Stomach smooth muscle (tissue), 2 donors: ENCODE measurements around the gene PER3.
"Not testable (repeated sequence)": the region's sequence is repeated elsewhere in the genome, so short reads cannot be mapped to it uniquely, and the experiment has no call there.

Experiments
- H3K27ac ChIP-seq: one replicate; pipeline ENCODE4 v1.7.0; 2013; ENCODE audit warnings: mild to moderate bottlenecking, low read length, inconsistent platforms
- H3K27me3 ChIP-seq, 2 donors: one replicate each; pipeline ENCODE4 v1.7.0; 2013; ENCODE audit warnings: low read length in 2 of 2; ENCODE audit not compliant: insufficient read depth in 2 of 2, control insufficient read depth in 1 of 2
- H3K36me3 ChIP-seq, 2 donors: one replicate each; pipeline ENCODE4 v1.7.0; 2013; ENCODE audit warnings: low read length in 2 of 2; ENCODE audit not compliant: control insufficient read depth in 2 of 2, insufficient read depth in 2 of 2
- H3K4me1 ChIP-seq: one replicate; pipeline ENCODE4 v1.7.0; 2013; ENCODE audit warnings: low read length; ENCODE audit not compliant: control insufficient read depth, insufficient read depth
- H3K4me3 ChIP-seq, 2 donors: one replicate each; pipeline ENCODE4 v1.7.0; 2013; ENCODE audit warnings: low read length in 2 of 2
- H3K9ac ChIP-seq, 2 donors: one replicate each; pipeline ENCODE4 v1.7.0; 2013; ENCODE audit warnings: low read length in 2 of 2, mild to moderate bottlenecking in 1 of 2
- H3K9me3 ChIP-seq, 2 donors: one replicate each; pipeline ENCODE4 v1.7.0; 2013; ENCODE audit warnings: low read length in 2 of 2; ENCODE audit not compliant: control insufficient read depth in 2 of 2
- donor health status: healthy.
- donor health status: Pancreatic carcinoma.

The PER3 gene

DNA sequence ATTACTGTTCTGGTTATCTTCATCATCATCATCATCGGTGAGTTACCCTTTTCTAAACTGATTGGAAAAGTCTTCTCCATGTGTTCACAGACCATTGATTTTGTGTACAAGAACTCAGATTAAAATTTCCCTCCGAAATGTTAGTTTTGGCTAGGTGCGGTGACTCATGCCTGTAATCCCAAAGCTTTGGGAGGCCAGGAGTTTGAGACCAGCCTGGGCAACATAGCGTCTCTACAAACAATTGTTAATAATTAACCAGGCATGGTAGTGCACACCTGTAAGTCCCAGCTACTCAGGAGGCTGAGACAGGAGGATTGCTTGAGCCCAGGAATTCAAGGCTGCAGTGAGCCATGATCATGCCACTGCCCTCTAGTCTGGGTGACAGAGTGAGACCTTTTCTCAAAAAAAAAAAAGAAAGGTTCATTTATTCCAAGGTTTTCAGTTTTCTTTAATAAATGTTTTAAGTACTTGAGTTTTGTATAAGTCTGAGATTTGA, 5.9 kb upstream of the PER3 start:
- Histone ChIP-seq H3K27ac (no peak overlapping the region), H3K4me1 (peaks cover 4% of the 10 kb centered on the region), H3K4me3 (no peak overlapping the region), H3K9me3 (no peaks in the 10 kb centered on the region), H3K36me3 (peaks cover 25 to 41% of the 10 kb centered on the region in 2 donors), H3K27me3 (no peaks in the 10 kb centered on the region), H3K9ac (no peak overlapping the region)

- H3K27me3 ChIP-seq, result no peaks in the 10 kb centered on the region
- H3K4me3 ChIP-seq, result no peak overlapping the region
- no peaks in the 10 kb centered on the region for H3K9me3 ChIP-seq
- H3K9ac ChIP-seq, result no peak overlapping the region
- H3K36me3 ChIP-seq, result peaks cover 25 to 34% of the 10 kb centered on the region in 2 donors
- H3K4me1 ChIP-seq, result peaks cover 14% of the 10 kb centered on the region
- no peak overlapping the region for H3K27ac ChIP-seq
These were observed 3.1 kb upstream of the PER3 start for GRCh38 chr1:7780976-7781375.

GRCh38 chr1:7781501-7781900, 2.6 kb upstream of the PER3 start:
- Histone ChIP-seq H3K27ac (no peak overlapping the region), H3K4me1 (peaks cover 14% of the 10 kb centered on the region), H3K27me3 (no peaks in the 10 kb centered on the region), H3K36me3 (peaks cover 25 to 34% of the 10 kb centered on the region in 2 donors), H3K9me3 (no peaks in the 10 kb centered on the region), H3K4me3 (no peak overlapping the region), H3K9ac (no peak overlapping the region)

DNA sequence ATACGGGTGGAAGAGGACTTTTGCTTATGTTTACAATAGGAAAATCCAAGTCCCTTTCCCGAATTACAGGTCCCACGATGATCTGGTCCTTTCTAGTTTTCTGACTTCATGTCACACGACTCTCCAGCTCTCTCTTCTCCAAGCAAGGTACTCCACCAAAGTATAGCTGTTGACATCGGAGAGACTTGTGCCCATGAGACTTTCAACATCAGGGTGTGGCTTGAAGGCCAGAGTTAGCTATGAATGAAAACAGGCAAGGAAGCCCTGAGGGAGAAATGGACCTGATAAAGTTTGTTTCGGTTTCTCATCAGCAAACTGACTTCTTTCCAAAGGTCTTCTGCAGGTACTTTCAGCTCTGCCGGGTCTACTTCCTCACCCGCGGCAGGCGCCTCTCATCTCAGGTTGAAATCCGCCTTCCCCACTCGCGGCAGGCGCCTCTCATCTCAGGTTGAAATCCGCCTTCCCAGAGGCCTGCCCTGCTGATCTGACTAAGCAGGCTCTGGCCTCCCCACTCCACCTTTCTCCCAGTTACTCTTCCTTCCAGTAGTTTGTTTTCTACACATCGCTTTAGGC, 2.1 kb upstream of the PER3 start:
- Histone ChIP-seq H3K36me3 (peaks cover 24 to 36% of the 10 kb centered on the region in 2 donors), H3K27me3 (no peaks in the 10 kb centered on the region), H3K27ac (no peak overlapping the region), H3K9me3 (no peaks in the 10 kb centered on the region), H3K4me3 (no peak overlapping the region), H3K9ac (no peak overlapping the region), H3K4me1 (peaks cover 18% of the 10 kb centered on the region)

DNA sequence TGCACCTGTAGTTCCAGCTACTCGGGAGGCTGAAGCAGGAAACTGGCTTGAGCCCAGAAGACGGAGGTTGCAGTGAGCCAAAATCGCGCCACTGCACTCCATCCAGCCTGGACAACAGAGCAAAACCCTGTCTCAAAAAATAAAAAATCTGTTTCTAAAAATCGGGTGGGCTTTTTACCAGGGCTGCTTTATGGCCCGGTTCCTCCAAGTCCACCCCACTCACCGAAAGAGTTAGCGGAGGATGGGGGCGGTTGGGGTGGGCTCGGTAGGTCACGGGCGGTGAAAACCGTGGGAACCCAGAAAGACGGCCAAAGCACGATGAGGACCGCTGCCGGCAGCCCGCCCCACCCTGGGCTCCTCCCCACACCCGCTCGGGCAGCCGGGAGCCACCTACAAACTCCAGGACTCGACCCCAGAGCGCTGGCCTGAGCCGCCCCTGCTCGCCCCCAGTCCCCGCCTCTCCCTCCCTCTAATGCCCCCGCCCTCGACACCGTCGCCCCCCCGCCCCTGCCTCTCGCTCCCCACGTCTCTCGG, 846 bp upstream of the PER3 start:
- Histone ChIP-seq H3K9ac (peak overlapping the region; percentile 21 to 56), H3K9me3 (no peaks in the 10 kb centered on the region), H3K27ac (peak overlapping the region; percentile 80), H3K4me1 (peaks cover 21% of the 10 kb centered on the region), H3K4me3 (peak overlapping the region; percentile 52 to 72), H3K36me3 (peaks cover 22 to 31% of the 10 kb centered on the region in 2 donors), H3K27me3 (no peaks in the 10 kb centered on the region)

DNA sequence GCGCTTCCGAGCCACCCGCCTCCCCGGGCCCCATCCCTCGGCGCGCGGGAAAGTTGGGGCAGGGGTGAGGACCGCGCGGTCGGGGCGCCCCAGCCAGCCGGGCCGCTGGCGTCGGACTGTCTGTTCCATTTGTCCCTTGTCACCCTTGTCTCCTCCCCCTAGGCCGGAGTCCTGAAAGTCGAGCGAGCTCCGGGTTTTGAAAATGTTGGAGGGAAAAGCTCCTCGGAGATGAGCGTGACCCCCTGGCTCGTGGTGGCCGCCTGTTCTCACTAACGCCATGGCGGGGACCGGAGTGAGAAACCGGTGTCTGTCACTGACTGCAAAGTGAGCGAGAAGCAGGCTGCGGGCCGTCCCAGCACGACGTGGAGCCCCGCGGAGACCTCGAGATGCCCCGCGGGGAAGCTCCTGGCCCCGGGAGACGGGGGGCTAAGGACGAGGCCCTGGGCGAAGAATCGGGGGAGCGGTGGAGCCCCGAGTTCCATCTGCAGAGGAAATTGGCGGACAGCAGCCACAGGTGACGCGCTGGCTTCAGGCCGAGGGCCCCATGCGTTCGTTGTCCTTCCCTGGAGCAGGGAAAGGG, 491 bp downstream of the PER3 start:
- Histone ChIP-seq H3K4me1 (peaks cover 21% of the 10 kb centered on the region), H3K4me3 (peak overlapping the region; percentile 79 to 85), H3K27ac (peak overlapping the region; percentile 82), H3K36me3 (peaks cover 30 to 37% of the 10 kb centered on the region in 2 donors), H3K9me3 (no peaks in the 10 kb centered on the region), H3K27me3 (no peaks in the 10 kb centered on the region), H3K9ac (peak overlapping the region; percentile 66 to 79)

DNA sequence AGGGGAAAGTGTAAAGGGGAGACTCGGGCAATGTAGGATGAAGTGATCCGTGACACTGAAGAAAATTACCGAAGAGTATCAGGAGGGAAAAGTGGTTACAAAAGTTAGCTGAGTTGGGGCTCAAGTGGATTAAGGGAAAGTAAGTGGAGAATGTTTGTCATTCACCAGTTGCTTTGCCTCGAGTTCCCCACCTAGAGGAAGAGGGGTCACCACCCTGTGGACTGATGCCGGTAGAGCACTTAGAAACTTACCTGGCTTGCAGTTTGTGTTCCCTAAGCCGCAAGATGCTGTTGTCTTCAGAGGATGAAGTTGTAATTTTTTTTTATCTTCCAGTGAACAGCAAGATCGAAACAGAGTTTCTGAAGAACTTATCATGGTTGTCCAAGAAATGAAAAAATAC, 1.0 kb downstream of the PER3 start:
- H3K27me3 ChIP-seq, result no peaks in the 10 kb centered on the region
- peaks cover 21% of the 10 kb centered on the region for H3K4me1 ChIP-seq
- peak overlapping the region; percentile 79 to 85 for H3K4me3 ChIP-seq
- H3K36me3 ChIP-seq, result peaks cover 34 to 37% of the 10 kb centered on the region in 2 donors
- H3K9me3 ChIP-seq, result no peaks in the 10 kb centered on the region
- H3K9ac ChIP-seq, result peak overlapping the region; percentile 66 to 79
- H3K27ac ChIP-seq, result peak overlapping the region; percentile 82

DNA sequence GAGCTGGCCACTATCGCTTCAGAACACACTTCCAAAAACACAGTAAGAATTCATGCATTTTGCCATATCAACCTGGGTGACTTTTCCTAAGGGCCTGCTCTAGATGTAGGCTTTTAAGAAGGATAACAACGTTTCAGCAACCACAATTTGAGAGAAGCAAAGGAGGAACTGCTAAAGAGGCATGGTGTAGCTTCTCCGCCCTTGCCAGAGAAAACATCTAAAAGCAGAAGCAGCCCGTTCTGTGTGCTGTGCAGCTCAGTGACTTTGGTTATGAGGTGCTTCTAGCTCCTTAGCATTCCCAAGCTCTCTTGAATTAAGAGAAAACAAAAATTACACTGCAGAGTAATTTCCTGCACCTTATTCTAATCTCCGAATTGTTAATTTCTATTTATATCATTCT, 2.7 kb downstream of the PER3 start:
- peaks cover 21% of the 10 kb centered on the region for H3K4me1 ChIP-seq
- peaks cover 30 to 38% of the 10 kb centered on the region in 2 donors for H3K36me3 ChIP-seq
- no peaks in the 10 kb centered on the region for H3K9me3 ChIP-seq
- peak overlapping the region in 1 of 2 donors; percentile 47 for H3K4me3 ChIP-seq
- H3K9ac ChIP-seq, result no peak overlapping the region
- no peaks in the 10 kb centered on the region for H3K27me3 ChIP-seq
- H3K27ac ChIP-seq, result no peak overlapping the region

DNA sequence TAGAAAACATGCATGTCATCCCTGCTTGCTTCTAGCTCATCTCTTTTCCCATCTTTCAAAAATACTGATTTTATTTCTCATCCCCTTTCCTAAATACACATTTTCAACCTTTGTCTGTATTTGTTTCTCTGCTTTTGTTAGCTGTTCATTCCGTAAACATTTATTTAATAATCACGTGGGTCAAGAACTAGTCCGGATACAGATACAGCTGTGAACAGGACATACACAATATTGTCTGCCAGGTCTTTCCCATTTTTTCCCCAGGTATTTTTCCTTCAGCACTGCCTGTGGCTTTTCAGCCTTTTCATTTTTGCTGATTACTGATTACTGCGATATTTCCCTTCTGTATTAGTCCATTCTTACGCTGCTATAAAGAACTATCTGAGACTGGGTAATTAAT, 5.7 kb downstream of the PER3 start:
- Histone ChIP-seq H3K4me3 (no peak overlapping the region), H3K9ac (no peak overlapping the region), H3K27ac (no peak overlapping the region), H3K36me3 (peaks cover 41 to 56% of the 10 kb centered on the region in 2 donors), H3K27me3 (no peaks in the 10 kb centered on the region), H3K9me3 (no peaks in the 10 kb centered on the region), H3K4me1 (peaks cover 15% of the 10 kb centered on the region)

DNA sequence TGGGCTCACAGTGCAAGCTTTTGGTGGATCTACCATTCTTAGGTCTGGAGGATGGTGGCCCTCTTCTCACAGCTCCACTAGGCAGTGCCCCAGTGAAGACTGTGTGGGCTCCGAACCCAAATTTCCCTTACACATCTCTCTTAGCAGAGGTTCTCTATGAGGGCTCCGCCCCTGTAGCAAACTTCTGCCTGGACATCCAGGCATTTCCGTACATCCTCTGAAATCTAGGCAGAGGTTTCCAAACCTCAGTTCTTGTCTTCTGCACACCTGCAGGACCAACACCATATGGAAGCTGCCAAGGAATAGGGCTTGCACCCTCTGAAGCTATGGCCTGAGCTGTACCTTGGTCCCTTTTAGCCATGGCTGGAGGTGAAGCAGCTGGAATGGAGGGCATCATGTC, 6.9 kb downstream of the PER3 start:
- not testable (repeated sequence) for H3K9ac ChIP-seq, H3K4me3 ChIP-seq, H3K27me3 ChIP-seq, H3K4me1 ChIP-seq, H3K27ac ChIP-seq, H3K9me3 ChIP-seq
- H3K36me3 ChIP-seq, result peaks cover 49 to 60% of the 10 kb centered on the region in 2 donors

DNA sequence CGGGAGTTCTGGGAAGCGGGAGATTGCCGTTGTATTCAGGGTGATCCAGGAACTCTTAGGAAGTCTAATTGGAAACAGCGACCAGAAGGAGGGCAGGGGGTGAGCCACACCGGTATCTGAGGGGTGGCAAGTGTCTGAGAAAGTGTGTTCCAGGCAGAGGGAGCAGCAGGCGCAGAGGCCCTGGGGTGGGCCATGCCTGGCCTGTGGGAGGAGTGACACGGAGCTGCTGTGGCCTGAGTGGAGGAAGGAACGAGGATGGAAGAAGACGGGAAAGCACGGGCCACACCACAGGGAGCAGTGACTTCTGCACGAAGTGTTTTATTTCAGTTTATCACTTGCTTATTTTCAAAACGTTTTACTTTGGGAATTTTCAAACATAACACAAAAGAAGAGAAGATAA, 11.3 kb downstream of the PER3 start:
- Histone ChIP-seq H3K27me3 (no peaks in the 10 kb centered on the region), H3K9me3 (no peaks in the 10 kb centered on the region), H3K36me3 (peaks cover 49 to 59% of the 10 kb centered on the region in 2 donors), H3K9ac (no peak overlapping the region), H3K4me3 (no peak overlapping the region), H3K27ac (no peak overlapping the region), H3K4me1 (no peaks in the 10 kb centered on the region)
